ENCODE measurements around the gene PKD1L1. TPM values are rescaled to one million over a fixed set of nuclear protein-coding genes. Genes with fewer than 3 reads are reported as not detected.

PKD1L1 gene
- total RNA-seq (2021) (not detected in 2 replicates), Bru-seq, nascent RNA (percentile 12 among the genes with signal in this experiment), BruChase-seq, experiment 1, labeled RNA remaining after a 2-hour chase (percentile 13 among the genes with signal in this experiment), BruChase-seq, experiment 2, labeled RNA remaining after a 6-hour chase (percentile 12 among the genes with signal in this experiment)
- long read RNA-seq = 0 reads

GRCh38 chr7:47948141-47948790, at the start of gene PKD1L1:
TSS of gene PKD1L1 (minus strand) at chr7:47948466. CDS start at chr7:47948440, 26 bp downstream.
- ChIA-PET POLR2A (ENCODE audit: low non-redundant PET) (no interaction called here), CTCF (no interaction called here)
- Histone ChIP-seq H3K4me3 (ENCODE audit: low read depth, low read length, poor library complexity, severe bottlenecking) (no peak within 1 kb of the TSS), H3K36me3 (ENCODE audit: insufficient read depth, low read length, poor library complexity, severe bottlenecking) (no peaks in the 10 kb centered on the region), H3K9me3 (ENCODE audit: low read depth, low read length, poor library complexity, severe bottlenecking) (no peaks in the 10 kb centered on the region), H3K27ac (ENCODE audit: low read depth, low read length, poor library complexity, severe bottlenecking) (no peak within 1 kb of the TSS), H3K27me3 (replicated peaks; ENCODE audit: insufficient read depth, low read depth, low read length, poor library complexity) (no peaks in the 10 kb centered on the region), H3K4me1 (ENCODE audit: insufficient read depth, low read length, poor library complexity, severe bottlenecking) (no peaks in the 10 kb centered on the region)
- intact Hi-C loops (cut with micrococcal nuclease; ENCODE audit: unreplicated experiment) = loop anchor here (5.0 kb wide), 1 partner anchor 1904 kb away; no protein-coding TSS in a partner anchor
- TF ChIP-seq EZH2 (IDR thresholded peaks at IDR 0.05; ENCODE audit: borderline replicate concordance, low read depth, low read length, poor library complexity, severe bottlenecking) = no peak
- TF ChIP-seq, protein P1, sequence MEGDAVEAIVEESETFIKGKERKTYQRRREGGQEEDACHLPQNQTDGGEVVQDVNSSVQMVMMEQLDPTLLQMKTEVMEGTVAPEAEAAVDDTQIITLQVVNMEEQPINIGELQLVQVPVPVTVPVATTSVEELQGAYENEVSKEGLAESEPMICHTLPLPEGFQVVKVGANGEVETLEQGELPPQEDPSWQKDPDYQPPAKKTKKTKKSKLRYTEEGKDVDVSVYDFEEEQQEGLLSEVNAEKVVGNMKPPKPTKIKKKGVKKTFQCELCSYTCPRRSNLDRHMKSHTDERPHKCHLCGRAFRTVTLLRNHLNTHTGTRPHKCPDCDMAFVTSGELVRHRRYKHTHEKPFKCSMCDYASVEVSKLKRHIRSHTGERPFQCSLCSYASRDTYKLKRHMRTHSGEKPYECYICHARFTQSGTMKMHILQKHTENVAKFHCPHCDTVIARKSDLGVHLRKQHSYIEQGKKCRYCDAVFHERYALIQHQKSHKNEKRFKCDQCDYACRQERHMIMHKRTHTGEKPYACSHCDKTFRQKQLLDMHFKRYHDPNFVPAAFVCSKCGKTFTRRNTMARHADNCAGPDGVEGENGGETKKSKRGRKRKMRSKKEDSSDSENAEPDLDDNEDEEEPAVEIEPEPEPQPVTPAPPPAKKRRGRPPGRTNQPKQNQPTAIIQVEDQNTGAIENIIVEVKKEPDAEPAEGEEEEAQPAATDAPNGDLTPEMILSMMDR (conservative IDR thresholded peaks at IDR 0.05; ENCODE audit: low read depth, low read length) = no peak
- no TSS peak for BruUV-seq (replicated peaks)
- DNase-seq (ENCODE audit: low spot score) = no peak

DNA sequence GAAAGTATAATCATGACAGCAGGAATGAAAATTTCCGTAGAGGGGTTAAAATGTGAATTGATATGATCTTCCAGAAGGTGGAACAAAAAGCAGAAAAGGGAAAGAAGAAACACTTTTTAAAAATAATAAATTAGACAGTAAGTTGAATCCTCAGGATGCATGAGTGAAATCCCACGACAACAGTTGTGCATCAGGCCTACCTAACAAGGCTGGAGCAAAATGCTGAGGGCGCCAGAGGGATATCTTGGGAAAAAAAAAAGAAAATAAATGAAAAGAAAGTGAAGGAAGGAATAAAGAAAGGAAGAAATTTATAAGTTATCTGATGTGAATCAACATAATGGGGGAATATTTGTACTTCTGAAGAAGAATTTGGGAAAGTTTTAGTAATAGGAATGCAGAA, 44.2 kb upstream of the PKD1L1 start:
- no peak overlapping the region for H3K27ac ChIP-seq (ENCODE audit: low read depth, low read length, poor library complexity, severe bottlenecking)
- H3K27me3 ChIP-seq (replicated peaks; ENCODE audit: insufficient read depth, low read depth, low read length, poor library complexity) = no peaks in the 10 kb centered on the region
- TF ChIP-seq, protein P1 (conservative IDR thresholded peaks at IDR 0.05; ENCODE audit: low read depth, low read length) = no peak
- no peak for TF ChIP-seq EZH2 (IDR thresholded peaks at IDR 0.05; ENCODE audit: borderline replicate concordance, low read depth, low read length, poor library complexity, severe bottlenecking)
- DNase-seq (ENCODE audit: low spot score) = no peak
- no peaks in the 10 kb centered on the region for H3K4me1 ChIP-seq (ENCODE audit: insufficient read depth, low read length, poor library complexity, severe bottlenecking)
- peak overlapping the region; percentile 40 for H3K4me3 ChIP-seq (ENCODE audit: low read depth, low read length, poor library complexity, severe bottlenecking)
- ChIA-PET POLR2A (ENCODE audit: low non-redundant PET) (no interaction called here), CTCF (interaction anchor here (0.6 to 1.8 kb wide), 3 partner anchors 11 to 118 kb away, joined by 4 to 13 read pairs (median 7); no protein-coding TSS in a partner anchor)
- H3K36me3 ChIP-seq (ENCODE audit: insufficient read depth, low read length, poor library complexity, severe bottlenecking) = no peaks in the 10 kb centered on the region
- BruUV-seq (replicated peaks) = no TSS peak
- intact Hi-C loops (cut with micrococcal nuclease; ENCODE audit: unreplicated experiment) = no loop called here
- H3K9me3 ChIP-seq (ENCODE audit: low read depth, low read length, poor library complexity, severe bottlenecking) = no peaks in the 10 kb centered on the region

DNA sequence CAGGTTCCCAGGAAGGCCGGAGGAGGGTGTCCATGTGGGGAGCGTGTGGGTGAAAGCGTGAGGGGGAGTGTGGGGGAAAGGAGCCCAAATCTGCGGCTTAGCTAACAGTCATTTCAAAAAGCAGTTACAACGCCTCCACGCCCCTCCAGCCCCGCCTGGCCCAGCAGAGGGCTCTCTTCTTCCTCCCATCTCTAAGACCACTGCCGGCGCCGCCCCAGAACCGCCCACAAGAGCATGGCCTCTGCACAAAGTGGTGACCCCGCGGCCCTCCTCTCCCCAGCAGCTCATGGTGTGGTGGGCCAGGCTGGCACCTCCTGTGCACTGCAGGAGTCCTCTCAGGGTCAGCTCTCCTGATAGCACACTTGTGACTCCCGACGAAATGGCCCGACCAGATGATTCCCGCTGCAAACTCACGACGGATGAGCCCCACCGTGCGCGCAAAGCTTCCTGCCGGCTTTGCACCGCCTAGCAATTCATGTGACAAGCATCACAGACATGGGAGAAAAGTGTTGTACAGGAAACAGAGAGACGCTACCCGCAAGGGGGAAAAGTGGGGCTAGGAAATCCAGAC, 43.6 kb upstream of the PKD1L1 start:
- no peaks in the 10 kb centered on the region for H3K9me3 ChIP-seq (ENCODE audit: low read depth, low read length, poor library complexity, severe bottlenecking)
- H3K36me3 ChIP-seq (ENCODE audit: insufficient read depth, low read length, poor library complexity, severe bottlenecking) = no peaks in the 10 kb centered on the region
- H3K27me3 ChIP-seq (replicated peaks; ENCODE audit: insufficient read depth, low read depth, low read length, poor library complexity) = no peaks in the 10 kb centered on the region
- ChIA-PET POLR2A (ENCODE audit: low non-redundant PET) (no interaction called here), CTCF (interaction anchor here (0.6 to 1.8 kb wide), 4 partner anchors 9 to 118 kb away, joined by 4 to 13 read pairs (median 6); no protein-coding TSS in a partner anchor)
- TF ChIP-seq EZH2 (IDR thresholded peaks at IDR 0.05; ENCODE audit: borderline replicate concordance, low read depth, low read length, poor library complexity, severe bottlenecking) = no peak
- TF ChIP-seq, protein P1 (conservative IDR thresholded peaks at IDR 0.05; ENCODE audit: low read depth, low read length) = peak; percentile 77
- intact Hi-C loops (cut with micrococcal nuclease; ENCODE audit: unreplicated experiment) = loop anchor here (1.0 kb wide), 1 partner anchor 118 kb away; no protein-coding TSS in a partner anchor
- no peaks in the 10 kb centered on the region for H3K4me1 ChIP-seq (ENCODE audit: insufficient read depth, low read length, poor library complexity, severe bottlenecking)
- H3K27ac ChIP-seq (ENCODE audit: low read depth, low read length, poor library complexity, severe bottlenecking) = no peak overlapping the region
- BruUV-seq (replicated peaks) = no TSS peak
- peak; percentile 84 for DNase-seq (ENCODE audit: low spot score)
- peak overlapping the region; percentile 40 for H3K4me3 ChIP-seq (ENCODE audit: low read depth, low read length, poor library complexity, severe bottlenecking)
